ENCODE results near the gene DDX51. TPM values are rescaled to one million over a fixed set of nuclear protein-coding genes. Genes with fewer than 3 reads are reported as not detected.

Gene DDX51
- total RNA-seq, 1 experiment from 2014 or later = 38.1 TPM

DNA sequence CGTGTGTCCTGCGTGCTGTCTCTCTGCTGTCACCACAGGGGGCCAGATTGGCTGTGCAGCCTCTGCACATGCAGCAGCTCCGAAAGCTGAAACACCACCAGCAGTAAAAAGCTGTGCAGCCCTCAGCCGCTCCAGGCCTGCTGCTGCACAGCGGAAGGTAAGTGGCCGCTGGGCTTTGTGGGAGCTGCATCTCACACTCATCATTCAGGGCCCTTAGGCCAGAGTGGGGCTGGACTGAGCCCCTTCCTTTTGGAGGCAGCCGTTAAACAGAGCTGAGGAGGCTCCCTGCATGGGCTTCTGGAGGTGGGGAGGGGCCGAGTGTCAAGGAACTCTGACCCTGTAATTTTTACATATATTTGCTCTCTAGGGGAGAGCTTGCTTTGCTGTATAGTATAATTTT, 17.1 kb downstream of the DDX51 start:
- ATAC-seq = no peak
- no peaks in the 10 kb centered on the region for H3K79me2 ChIP-seq (ENCODE audit: insufficient read depth, low read length)
- H4K20me1 ChIP-seq (ENCODE audit: insufficient read depth) = no peaks in the 10 kb centered on the region
- no peak overlapping the region for H3K27ac ChIP-seq (ENCODE audit: low read depth, low read length)
- no peaks in the 10 kb centered on the region for H3K9me2 ChIP-seq (ENCODE audit: insufficient read depth)
- no peaks in the 10 kb centered on the region for H3K4me1 ChIP-seq (ENCODE audit: control insufficient read depth in 1 of 2, insufficient read depth in 2 of 2, low read length in 2 of 2)
- ChIA-PET CTCF (no interaction called here), POLR2A (no interaction called here), RAD21 (ENCODE audit: low non-redundant PET in 1 of 2, low total read pairs in 2 of 2, uncharacterized antibody in 2 of 2, unreplicated experiment in 2 of 2) (no interaction called here)
- no TSS peak for BruUV-seq (replicated peaks)
- no peak for DNase-seq (ENCODE audit: low read depth, low spot score)
- intact Hi-C loops (cut with micrococcal nuclease) = no loop called here
- no peak overlapping the region for H3K9ac ChIP-seq (ENCODE audit: low read length)
- no peak overlapping the region for H2AFZ ChIP-seq (ENCODE audit: low read depth, low read length, poor library complexity, severe bottlenecking)
- H3K4me2 ChIP-seq (ENCODE audit: low read length) = no peak overlapping the region
- TF ChIP-seq ZNF274 (IDR thresholded peaks at IDR 0.05; ENCODE audit: low read depth, low read length) (no peak), EZH2phosphoT487 (IDR thresholded peaks at IDR 0.05; ENCODE audit: borderline replicate concordance) (no peak), RAD21 (IDR thresholded peaks at IDR 0.05; ENCODE audit: low read depth) (no peak), EZH2 (IDR thresholded peaks at IDR 0.05) (no peak), EGR1 (IDR thresholded peaks at IDR 0.05; ENCODE audit: low read depth) (no peak), CBX3 (IDR thresholded peaks at IDR 0.05; ENCODE audit: low read depth) (no peak), ELF1 (IDR thresholded peaks at IDR 0.05; ENCODE audit: borderline replicate concordance, low read depth) (no peak), JUND (IDR thresholded peaks at IDR 0.05) (no peak), YY1 (IDR thresholded peaks at IDR 0.05; ENCODE audit: extremely low read depth, insufficient replicate concordance, low read depth, low read length) (no peak), POLR2A (IDR thresholded peaks at IDR 0.05; ENCODE audit: borderline replicate concordance, extremely low read depth, insufficient read depth, insufficient read length) (no peak)
- TF ChIP-seq, protein P1, sequence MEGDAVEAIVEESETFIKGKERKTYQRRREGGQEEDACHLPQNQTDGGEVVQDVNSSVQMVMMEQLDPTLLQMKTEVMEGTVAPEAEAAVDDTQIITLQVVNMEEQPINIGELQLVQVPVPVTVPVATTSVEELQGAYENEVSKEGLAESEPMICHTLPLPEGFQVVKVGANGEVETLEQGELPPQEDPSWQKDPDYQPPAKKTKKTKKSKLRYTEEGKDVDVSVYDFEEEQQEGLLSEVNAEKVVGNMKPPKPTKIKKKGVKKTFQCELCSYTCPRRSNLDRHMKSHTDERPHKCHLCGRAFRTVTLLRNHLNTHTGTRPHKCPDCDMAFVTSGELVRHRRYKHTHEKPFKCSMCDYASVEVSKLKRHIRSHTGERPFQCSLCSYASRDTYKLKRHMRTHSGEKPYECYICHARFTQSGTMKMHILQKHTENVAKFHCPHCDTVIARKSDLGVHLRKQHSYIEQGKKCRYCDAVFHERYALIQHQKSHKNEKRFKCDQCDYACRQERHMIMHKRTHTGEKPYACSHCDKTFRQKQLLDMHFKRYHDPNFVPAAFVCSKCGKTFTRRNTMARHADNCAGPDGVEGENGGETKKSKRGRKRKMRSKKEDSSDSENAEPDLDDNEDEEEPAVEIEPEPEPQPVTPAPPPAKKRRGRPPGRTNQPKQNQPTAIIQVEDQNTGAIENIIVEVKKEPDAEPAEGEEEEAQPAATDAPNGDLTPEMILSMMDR (IDR thresholded peaks at IDR 0.05 in 2 of 3, conservative IDR thresholded peaks at IDR 0.05 in 1 of 3; ENCODE audit: borderline replicate concordance in 1 of 3, insufficient read depth in 1 of 3, low read depth in 2 of 3, low read length in 2 of 3) = no peak
- TF ChIP-seq, protein P2, sequence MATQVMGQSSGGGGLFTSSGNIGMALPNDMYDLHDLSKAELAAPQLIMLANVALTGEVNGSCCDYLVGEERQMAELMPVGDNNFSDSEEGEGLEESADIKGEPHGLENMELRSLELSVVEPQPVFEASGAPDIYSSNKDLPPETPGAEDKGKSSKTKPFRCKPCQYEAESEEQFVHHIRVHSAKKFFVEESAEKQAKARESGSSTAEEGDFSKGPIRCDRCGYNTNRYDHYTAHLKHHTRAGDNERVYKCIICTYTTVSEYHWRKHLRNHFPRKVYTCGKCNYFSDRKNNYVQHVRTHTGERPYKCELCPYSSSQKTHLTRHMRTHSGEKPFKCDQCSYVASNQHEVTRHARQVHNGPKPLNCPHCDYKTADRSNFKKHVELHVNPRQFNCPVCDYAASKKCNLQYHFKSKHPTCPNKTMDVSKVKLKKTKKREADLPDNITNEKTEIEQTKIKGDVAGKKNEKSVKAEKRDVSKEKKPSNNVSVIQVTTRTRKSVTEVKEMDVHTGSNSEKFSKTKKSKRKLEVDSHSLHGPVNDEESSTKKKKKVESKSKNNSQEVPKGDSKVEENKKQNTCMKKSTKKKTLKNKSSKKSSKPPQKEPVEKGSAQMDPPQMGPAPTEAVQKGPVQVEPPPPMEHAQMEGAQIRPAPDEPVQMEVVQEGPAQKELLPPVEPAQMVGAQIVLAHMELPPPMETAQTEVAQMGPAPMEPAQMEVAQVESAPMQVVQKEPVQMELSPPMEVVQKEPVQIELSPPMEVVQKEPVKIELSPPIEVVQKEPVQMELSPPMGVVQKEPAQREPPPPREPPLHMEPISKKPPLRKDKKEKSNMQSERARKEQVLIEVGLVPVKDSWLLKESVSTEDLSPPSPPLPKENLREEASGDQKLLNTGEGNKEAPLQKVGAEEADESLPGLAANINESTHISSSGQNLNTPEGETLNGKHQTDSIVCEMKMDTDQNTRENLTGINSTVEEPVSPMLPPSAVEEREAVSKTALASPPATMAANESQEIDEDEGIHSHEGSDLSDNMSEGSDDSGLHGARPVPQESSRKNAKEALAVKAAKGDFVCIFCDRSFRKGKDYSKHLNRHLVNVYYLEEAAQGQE (IDR thresholded peaks at IDR 0.05; ENCODE audit: low read depth) = no peak
- H3K4me3 ChIP-seq (replicated peaks in 1 of 2; ENCODE audit: low read depth in 1 of 2, low read length in 2 of 2) = no peak overlapping the region
- peaks cover 0 to 6% of the 10 kb centered on the region in 2 experiments; a peak in 1 of 4 replicates for H3K36me3 ChIP-seq (ENCODE audit: control insufficient read depth in 1 of 2, insufficient read depth in 2 of 2, low read length in 2 of 2)
- H3K9me3 ChIP-seq (ENCODE audit: control insufficient read depth in 1 of 2, insufficient read depth in 1 of 2, low read depth in 1 of 2, low read length in 2 of 2) = no peaks in the 10 kb centered on the region
- no peaks in the 10 kb centered on the region for H3K27me3 ChIP-seq (ENCODE audit: insufficient read depth, low read length)

Data from HCT116 (cell line).